Esophagus mucosa (tissue), 1 donor: Measurements from ENCODE around the gene PCDHA6. TPM values are rescaled to one million over a fixed set of nuclear protein-coding genes. Genes with fewer than 3 reads are reported as not detected.
"Not testable (repeated sequence)": the region's sequence is repeated elsewhere in the genome, so short reads cannot be mapped to it uniquely, and the experiment has no call there.

Experiments
- ATAC-seq: fragments of 200-7000 bp; cut with Tn5 transposase; one replicate; pipeline ENCODE4 v1.9.1; 2020
- total RNA-seq: library from RNA; stranded (reverse); gene quantifications from one replicate; pipeline ENCODE4 v1.2.4, GENCODE V29; 2023
- donor health status: DM: yes; HTN: yes; CAD: no.

Gene PCDHA6
- total RNA-seq, 1 donor from 2014 or later: not detected

DNA sequence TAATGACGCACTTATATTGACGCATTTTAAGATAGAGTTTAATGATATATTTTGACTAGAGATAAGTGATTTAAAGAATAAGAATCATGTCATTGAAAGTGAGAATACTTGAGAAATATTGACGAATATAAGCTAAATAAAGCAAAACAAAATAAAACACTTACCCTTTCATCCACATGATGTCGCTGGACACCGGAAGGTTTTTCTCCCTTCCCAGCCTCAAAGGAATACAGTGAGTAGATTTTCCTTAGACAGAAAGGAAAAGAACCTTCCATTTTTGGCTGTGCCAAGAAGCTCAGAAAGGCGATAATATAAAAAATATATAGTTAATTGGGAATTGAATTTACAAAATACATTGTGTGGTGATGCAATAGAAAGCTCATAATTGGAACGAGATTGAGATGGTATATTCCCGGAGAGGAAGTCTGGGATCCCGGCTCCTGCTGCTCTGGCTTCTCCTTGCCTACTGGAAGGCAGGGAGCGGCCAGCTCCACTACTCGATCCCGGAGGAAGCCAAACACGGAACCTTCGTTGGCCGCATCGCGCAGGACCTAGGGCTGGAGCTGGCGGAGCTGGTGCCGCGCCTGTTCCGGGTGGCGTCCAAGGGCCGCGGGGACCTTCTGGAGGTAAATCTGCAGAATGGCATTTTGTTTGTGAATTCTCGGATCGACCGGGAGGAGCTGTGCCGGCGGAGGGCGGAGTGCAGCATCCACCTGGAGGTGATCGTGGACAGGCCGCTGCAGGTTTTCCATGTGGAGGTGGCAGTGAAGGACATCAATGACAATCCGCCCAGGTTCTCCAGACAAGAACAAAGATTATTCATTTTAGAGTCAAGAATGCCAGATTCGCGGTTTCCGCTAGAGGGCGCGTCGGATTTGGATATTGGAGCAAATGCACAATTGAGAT, 6.1 kb upstream of the PCDHA6 start, which contains the start of gene PCDHA5:
Gene PCDHA5, plus strand, starts transcription at position 239 of the 906 bp plus-strand sequence.
- no peak for ATAC-seq

GRCh38 chr5:140822281-140822629, 5.5 kb upstream of the PCDHA6 start:
- no peak for ATAC-seq

- not testable (repeated sequence) for ATAC-seq
These were observed 4.8 kb upstream of the PCDHA6 start for GRCh38 chr5:140822969-140823368.

- no peak for ATAC-seq
These were observed 4.3 kb upstream of the PCDHA6 start for GRCh38 chr5:140823475-140823874.

DNA sequence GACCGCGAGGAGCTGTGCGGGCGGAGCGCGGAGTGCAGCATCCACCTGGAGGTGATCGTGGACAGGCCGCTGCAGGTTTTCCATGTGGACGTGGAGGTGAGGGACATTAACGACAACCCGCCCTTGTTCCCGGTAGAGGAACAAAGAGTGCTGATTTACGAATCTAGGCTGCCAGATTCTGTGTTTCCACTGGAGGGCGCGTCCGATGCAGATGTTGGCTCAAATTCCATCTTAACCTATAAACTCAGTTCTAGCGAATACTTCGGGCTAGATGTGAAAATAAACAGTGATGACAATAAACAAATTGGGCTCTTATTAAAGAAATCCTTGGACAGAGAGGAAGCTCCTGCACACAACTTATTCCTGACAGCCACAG, 590 bp downstream of the PCDHA6 start:
- no peak for ATAC-seq

DNA sequence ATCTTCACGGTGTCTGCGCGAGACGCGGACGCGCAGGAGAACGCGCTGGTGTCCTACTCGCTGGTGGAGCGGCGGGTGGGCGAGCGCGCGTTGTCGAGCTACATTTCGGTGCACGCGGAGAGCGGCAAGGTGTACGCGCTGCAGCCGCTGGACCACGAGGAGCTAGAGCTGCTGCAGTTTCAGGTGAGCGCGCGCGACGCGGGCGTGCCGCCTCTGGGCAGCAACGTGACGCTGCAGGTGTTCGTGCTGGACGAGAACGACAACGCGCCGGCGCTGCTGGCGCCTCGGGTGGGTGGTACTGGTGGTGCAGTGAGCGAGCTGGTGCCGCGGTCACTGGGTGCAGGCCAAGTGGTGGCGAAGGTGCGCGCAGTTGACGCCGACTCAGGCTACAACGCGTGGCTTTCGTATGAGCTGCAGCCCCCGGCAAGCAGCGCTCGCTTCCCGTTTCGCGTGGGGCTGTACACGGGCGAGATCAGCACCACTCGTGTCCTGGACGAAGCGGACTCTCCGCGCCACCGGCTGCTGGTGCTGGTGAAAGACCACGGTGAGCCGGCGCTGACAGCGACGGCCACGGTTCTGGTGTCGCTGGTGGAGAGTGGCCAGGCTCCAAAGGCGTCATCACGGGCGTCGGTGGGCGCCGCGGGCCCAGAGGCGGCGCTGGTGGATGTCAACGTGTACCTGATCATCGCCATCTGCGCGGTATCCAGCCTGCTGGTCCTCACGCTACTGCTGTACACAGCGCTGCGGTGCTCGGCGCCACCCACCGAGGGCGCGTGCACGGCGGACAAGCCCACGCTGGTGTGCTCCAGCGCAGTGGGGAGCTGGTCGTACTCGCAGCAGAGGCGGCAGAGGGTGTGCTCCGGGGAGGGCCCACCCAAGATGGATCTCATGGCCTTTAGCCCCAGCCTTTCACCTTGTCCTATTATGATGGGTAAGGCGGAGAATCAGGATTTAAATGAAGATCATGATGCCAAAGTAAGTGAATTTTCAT, 2.0 kb downstream of the PCDHA6 start:
- not testable (repeated sequence) for ATAC-seq

GRCh38 chr5:140833993-140834392, 6.2 kb downstream of the PCDHA6 start, which contains the start of gene PCDHA7:
PCDHA7 (plus strand) TSS chr5:140834269; CDS start chr5:140834384, 115 bp downstream.
- no peak for ATAC-seq

GRCh38 chr5:140834439-140835008, 6.8 kb downstream of the PCDHA6 start:
- ATAC-seq: not testable (repeated sequence)

DNA sequence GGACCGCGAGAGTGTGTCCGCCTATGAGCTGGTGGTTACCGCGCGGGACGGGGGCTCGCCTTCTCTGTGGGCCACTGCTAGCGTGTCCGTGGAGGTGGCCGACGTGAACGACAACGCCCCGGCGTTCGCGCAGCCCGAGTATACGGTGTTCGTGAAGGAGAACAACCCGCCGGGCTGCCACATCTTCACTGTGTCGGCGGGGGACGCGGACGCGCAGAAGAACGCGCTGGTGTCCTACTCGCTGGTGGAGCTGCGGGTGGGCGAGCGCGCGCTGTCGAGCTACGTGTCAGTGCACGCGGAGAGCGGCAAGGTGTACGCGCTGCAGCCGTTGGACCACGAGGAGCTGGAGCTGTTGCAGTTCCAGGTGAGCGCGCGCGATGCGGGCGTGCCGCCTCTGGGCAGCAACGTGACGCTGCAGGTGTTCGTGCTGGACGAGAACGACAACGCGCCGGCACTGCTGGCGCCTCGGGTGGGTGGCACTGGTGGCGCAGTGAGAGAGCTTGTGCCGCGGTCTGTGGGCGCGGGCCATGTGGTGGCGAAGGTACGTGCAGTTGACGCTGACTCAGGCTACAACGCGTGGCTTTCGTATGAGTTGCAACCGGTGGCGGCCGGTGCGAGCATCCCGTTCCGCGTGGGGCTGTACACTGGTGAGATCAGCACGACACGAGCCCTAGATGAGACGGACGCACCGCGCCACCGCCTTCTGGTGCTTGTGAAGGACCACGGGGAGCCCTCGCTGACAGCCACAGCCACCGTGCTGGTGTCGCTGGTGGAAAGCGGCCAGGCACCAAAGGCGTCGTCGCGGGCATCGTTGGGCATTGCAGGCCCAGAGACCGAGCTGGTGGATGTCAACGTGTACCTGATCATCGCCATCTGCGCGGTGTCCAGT, 8.1 kb downstream of the PCDHA6 start:
- no peak for ATAC-seq

GRCh38 chr5:140840978-140841962, 13.5 kb downstream of the PCDHA6 start, which contains the start of gene PCDHA8:
PCDHA8 (plus strand) TSS chr5:140841187; CDS start chr5:140841322, 135 bp downstream.
- no peak for ATAC-seq

DNA sequence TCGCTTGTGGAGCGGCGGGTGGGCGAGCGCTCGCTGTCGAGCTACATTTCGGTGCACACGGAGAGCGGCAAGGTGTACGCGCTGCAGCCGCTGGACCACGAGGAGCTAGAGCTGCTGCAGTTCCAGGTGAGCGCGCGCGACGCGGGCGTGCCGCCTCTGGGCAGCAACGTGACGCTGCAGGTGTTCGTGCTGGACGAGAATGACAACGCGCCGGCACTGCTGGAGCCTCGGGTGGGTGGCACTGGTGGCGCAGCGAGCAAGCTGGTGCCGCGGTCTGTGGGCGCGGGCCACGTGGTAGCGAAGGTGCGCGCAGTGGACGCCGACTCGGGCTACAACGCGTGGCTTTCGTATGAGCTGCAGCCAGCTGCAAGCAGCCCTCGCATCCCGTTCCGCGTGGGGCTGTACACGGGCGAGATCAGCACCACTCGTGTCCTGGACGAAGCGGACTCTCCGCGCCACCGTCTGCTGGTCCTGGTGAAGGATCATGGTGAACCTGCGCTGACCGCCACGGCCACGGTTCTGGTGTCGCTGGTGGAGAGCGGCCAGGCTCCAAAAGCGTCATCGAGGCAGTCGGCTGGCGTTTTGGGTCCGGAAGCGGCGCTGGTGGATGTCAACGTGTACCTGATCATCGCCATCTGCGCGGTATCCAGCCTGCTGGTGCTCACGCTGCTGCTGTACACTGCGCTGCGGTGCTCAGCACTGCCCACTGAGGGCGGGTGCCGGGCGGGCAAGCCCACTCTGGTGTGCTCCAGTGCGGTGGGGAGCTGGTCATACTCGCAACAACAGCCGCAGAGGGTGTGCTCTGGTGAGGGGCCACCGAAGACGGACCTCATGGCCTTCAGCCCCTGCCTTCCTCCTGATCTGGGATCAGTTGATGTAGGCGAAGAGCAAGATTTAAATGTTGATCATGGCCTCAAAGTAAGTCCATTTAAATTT, 15.3 kb downstream of the PCDHA6 start:
- no peak for ATAC-seq

- ATAC-seq: not testable (repeated sequence)
These were observed 20.7 kb downstream of the PCDHA6 start, which contains the start of gene PCDHA9 for GRCh38 chr5:140848139-140849102. PCDHA9 (plus strand) TSS chr5:140848382; CDS start chr5:140848496, 114 bp downstream.

- not testable (repeated sequence) for ATAC-seq
These were observed 22.3 kb downstream of the PCDHA6 start for GRCh38 chr5:140849831-140850634.

GRCh38 chr5:140855772-140856674, 28.3 kb downstream of the PCDHA6 start, which contains the start of gene PCDHA10:
PCDHA10 (plus strand) TSS chr5:140855897; CDS start chr5:140856049, 152 bp downstream.
- no peak for ATAC-seq
